Measurements from ENCODE around the gene MAST2. TPM values are rescaled to one million over a fixed set of nuclear protein-coding genes. Genes with fewer than 3 reads are reported as not detected.

MAST2 gene
- total and polyA plus RNA-seq, 9 of the 15 experiments (the other 6 are each of a cell fraction or from before 2014, with no cell fraction given), result 0.73 to 32.0 (median 17.8) TPM

- WGBS (ENCODE audit: insufficient coverage, low coverage, missing lambda C conversion rate), result 66% methylated on average over 4 of the region's 4 CpGs
- Histone ChIP-seq H3K9ac (ENCODE audit: insufficient read depth in 1 of 2, low read depth in 2 of 2, low read length in 2 of 2) (no peak overlapping the region), H3K9me1 (ENCODE audit: control insufficient read depth, insufficient read depth, low read length) (no peaks in the 10 kb centered on the region), H3K27me3 (ENCODE audit: control insufficient read depth in 2 of 2, insufficient read depth in 2 of 2, low read length in 2 of 2) (no peaks in the 10 kb centered on the region), H3K4me2 (ENCODE audit: insufficient read depth, low read length) (no peak overlapping the region), H3K36me3 (ENCODE audit: control insufficient read depth, insufficient read depth, low read length) (no peaks in the 10 kb centered on the region), H3K4me1 (replicated peaks in 1 of 2; ENCODE audit: control insufficient read depth in 2 of 2, insufficient read depth in 2 of 2, low read length in 2 of 2) (no peaks in the 10 kb centered on the region), H2AFZ (ENCODE audit: low read depth, low read length) (no peak overlapping the region), H3K4me3 (no peak overlapping the region), H3K9me3 (replicated peaks; ENCODE audit: control insufficient read depth, insufficient read depth, low read depth, low read length) (no peaks in the 10 kb centered on the region), H3K79me2 (ENCODE audit: control insufficient read depth, insufficient read depth, low read length) (no peaks in the 10 kb centered on the region), H3K27ac (ENCODE audit: extremely low read depth, low read depth, low read length) (no peak overlapping the region), H4K20me1 (replicated peaks; ENCODE audit: control insufficient read depth, insufficient read depth, low read length) (no peaks in the 10 kb centered on the region)
- TF ChIP-seq PHB2 (IDR thresholded peaks at IDR 0.05; ENCODE audit: low read depth) (no peak), MXD1 (CRISPR knock-in tag; IDR thresholded peaks at IDR 0.05; ENCODE audit: borderline replicate concordance, poor library complexity, severe bottlenecking) (no peak), SP1 (CRISPR knock-in tag; IDR thresholded peaks at IDR 0.05) (no peak), ZNF398 (CRISPR knock-in tag; IDR thresholded peaks at IDR 0.05) (no peak), FOS (IDR thresholded peaks at IDR 0.05; ENCODE audit: extremely low read depth, insufficient read length) (no peak), BCL6 (CRISPR knock-in tag; IDR thresholded peaks at IDR 0.05) (no peak), ZNF41 (CRISPR knock-in tag; conservative IDR thresholded peaks at IDR 0.05) (no peak), ZNF449 (CRISPR knock-in tag; IDR thresholded peaks at IDR 0.05) (no peak), MLLT1 (IDR thresholded peaks at IDR 0.05) (no peak), NFATC3 (IDR thresholded peaks at IDR 0.05) (no peak)
- intact Hi-C loops (cut with micrococcal nuclease), result no loop called here
- in situ Hi-C loops (cut with MboI), result no loop called here
- FAIRE-seq, result no peak
- POLR2A ChIA-PET, result interaction anchor here (1.3 kb wide), 1 partner anchor 9 kb away, joined by 3 read pairs; no protein-coding TSS in a partner anchor
- CTCF ChIA-PET (ENCODE audit: low intra/inter-chr PET ratio), result no interaction called here
- DNase-seq (ENCODE audit: extremely low read depth in 1 of 4, low spot score in 3 of 4), result no peak
- ATAC-seq, result no peak
- BruUV-seq (replicated peaks), result no TSS peak
Observed at GRCh38 chr1:45987204-45987603, 183.8 kb downstream of the MAST2 start.
